Osteoblast (primary cell): ENCODE results near the gene KTN1. TPM values are rescaled to one million over a fixed set of nuclear protein-coding genes. Genes with fewer than 3 reads are reported as not detected.

ENCODE experiments used
- DNase-seq: peaks from one replicate; pipeline ENCODE4 v3.0.0; 2011; ENCODE audit warnings: low spot score, mixed read lengths; ENCODE audit not compliant: insufficient read length; ENCODE audit errors: missing footprints
- H2AFZ ChIP-seq: 2 replicates; pipeline ENCODE4 v1.6.0; 2011; ENCODE audit warnings: mild to moderate bottlenecking, low read length
- H3K27ac ChIP-seq: 2 replicates; pipeline ENCODE4 v1.5.1; 2011; ENCODE audit warnings: mild to moderate bottlenecking, low read depth, low read length, moderate library complexity
- H3K27me3 ChIP-seq: 2 replicates; pipeline ENCODE4 v1.6.0; 2012; ENCODE audit warnings: mild to moderate bottlenecking, control low read depth, inconsistent platforms, low read length, moderate library complexity; ENCODE audit not compliant: insufficient read depth
- H3K36me3 ChIP-seq: 2 replicates; pipeline ENCODE4 v1.5.1; 2011; ENCODE audit warnings: mild to moderate bottlenecking, low read length, control low read depth, moderate library complexity; ENCODE audit not compliant: insufficient read depth
- H3K4me1 ChIP-seq: 2 replicates; pipeline ENCODE4 v1.5.1; 2011; ENCODE audit warnings: mild to moderate bottlenecking, low read length, control low read depth, moderate library complexity; ENCODE audit not compliant: insufficient read depth
- H3K4me2 ChIP-seq: 2 replicates; pipeline ENCODE4 v1.6.0; 2011; ENCODE audit warnings: mild to moderate bottlenecking, low read length; ENCODE audit not compliant: insufficient read depth
- H3K4me3 ChIP-seq: fragments of 200-600 bp; sonication (generic); 3 replicates; pipeline ENCODE4 v1.5.1; 2012; ENCODE audit warnings: mild to moderate bottlenecking, low read length, inconsistent platforms; ENCODE audit not compliant: insufficient read depth
- H3K79me2 ChIP-seq: 2 replicates; pipeline ENCODE4 v1.6.0; 2012; ENCODE audit warnings: mild to moderate bottlenecking, low read length, control low read depth, inconsistent platforms; ENCODE audit not compliant: insufficient read depth
- H3K9me3 ChIP-seq: 2 replicates; pipeline ENCODE4 v1.5.1; 2011; ENCODE audit warnings: low read depth, low read length, control low read depth
- H4K20me1 ChIP-seq: 2 replicates; pipeline ENCODE4 v1.6.0; 2012; ENCODE audit warnings: mild to moderate bottlenecking, low read length, control low read depth; ENCODE audit not compliant: insufficient read depth
- total RNA-seq: library from RNA; depleted of rRNA; stranded (reverse); fragments of >200 nt; gene quantifications from 2 replicates; pipeline ENCODE4 v1.2.3, GENCODE V29; 2012
- TF ChIP-seq, protein P1 (sequence below): IDR thresholded peaks from 2 replicates; pipeline ENCODE4 v1.5.1; 2011; ENCODE audit warnings: mild to moderate bottlenecking, low read depth, low read length, moderate library complexity; ENCODE audit errors: extremely low read depth

Gene KTN1
- total RNA-seq, 1 donor = 172 TPM

DNA sequence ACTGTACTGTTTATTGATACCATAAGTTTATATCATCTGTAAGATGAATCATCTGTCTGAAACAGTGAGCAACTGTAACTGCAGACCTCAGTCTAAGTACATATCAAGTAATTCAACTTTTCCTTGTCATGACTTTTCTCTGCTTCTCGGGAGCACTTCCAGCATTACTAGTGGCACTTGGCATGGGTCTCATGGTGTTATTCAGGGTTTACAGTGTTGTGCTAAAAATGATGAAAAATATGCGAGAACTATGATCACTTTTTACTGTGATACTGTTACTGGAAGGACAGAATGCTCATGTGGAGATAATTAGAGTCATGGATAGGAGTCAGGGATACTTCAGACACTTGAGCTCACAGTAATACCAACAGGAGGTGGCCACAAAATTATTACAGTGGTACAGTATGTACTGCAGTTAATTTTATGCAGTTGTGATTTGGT is 8.3 kb downstream of the KTN1 start:
- Histone ChIP-seq H3K4me2 (peak overlapping the region; percentile 12), H3K27me3 (no peaks in the 10 kb centered on the region), H3K4me1 (peaks cover 51% of the 10 kb centered on the region), H3K36me3 (no peaks in the 10 kb centered on the region), H2AFZ (no peak overlapping the region), H3K4me3 (no peak overlapping the region), H4K20me1 (peaks cover 67% of the 10 kb centered on the region), H3K27ac (peak overlapping the region; percentile 29), H3K9me3 (no peaks in the 10 kb centered on the region), H3K79me2 (peaks cover 98% of the 10 kb centered on the region)
- DNase-seq = no peak
- TF ChIP-seq, protein P1, sequence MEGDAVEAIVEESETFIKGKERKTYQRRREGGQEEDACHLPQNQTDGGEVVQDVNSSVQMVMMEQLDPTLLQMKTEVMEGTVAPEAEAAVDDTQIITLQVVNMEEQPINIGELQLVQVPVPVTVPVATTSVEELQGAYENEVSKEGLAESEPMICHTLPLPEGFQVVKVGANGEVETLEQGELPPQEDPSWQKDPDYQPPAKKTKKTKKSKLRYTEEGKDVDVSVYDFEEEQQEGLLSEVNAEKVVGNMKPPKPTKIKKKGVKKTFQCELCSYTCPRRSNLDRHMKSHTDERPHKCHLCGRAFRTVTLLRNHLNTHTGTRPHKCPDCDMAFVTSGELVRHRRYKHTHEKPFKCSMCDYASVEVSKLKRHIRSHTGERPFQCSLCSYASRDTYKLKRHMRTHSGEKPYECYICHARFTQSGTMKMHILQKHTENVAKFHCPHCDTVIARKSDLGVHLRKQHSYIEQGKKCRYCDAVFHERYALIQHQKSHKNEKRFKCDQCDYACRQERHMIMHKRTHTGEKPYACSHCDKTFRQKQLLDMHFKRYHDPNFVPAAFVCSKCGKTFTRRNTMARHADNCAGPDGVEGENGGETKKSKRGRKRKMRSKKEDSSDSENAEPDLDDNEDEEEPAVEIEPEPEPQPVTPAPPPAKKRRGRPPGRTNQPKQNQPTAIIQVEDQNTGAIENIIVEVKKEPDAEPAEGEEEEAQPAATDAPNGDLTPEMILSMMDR = no peak

DNA sequence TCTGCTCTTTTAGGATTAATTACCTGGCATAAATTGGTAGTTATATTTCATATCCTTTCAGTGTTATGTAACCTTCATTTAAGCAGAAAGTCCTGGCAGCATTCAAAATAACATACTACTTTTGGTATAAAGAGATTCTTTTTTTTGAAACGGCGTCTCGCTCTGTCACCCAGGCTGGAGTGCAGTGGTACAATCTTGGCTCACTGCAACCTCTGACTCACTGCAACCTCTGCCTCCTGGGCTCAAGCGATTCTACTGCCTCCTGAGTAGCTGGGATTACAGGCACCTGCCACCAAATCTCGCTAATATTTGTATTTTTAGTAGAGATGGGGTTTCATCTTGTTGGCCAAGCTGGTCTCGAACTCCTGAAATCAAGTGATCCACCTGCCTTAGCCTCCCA is 9.2 kb downstream of the KTN1 start:
- peaks cover 51% of the 10 kb centered on the region for H3K4me1 ChIP-seq

DNA sequence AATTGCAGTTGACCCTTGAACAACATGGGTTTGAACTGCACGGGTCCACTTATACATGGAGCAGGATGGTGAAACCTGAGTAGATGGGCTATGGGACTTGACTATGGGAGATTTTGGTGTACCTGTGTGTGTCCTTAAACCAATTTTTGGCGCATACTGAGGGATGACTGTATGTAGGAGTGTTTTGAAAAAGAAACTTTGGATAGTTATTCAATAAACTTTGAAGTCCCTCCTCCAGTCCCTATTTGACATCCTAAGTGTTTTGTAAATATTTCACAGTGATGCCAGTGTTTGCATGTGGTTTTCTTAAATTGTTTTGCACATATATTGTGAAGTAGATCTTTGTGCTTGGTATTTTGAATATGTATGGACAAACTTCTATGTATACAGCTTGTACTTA is 12.4 kb downstream of the KTN1 start:
- TF ChIP-seq, protein P1 = no peak
- no peaks in the 10 kb centered on the region for H3K36me3 ChIP-seq
- no peaks in the 10 kb centered on the region for H3K9me3 ChIP-seq
- H3K4me2 ChIP-seq = no peak overlapping the region
- H3K79me2 ChIP-seq = peaks cover 95% of the 10 kb centered on the region
- no peak for DNase-seq
- no peak overlapping the region for H3K27ac ChIP-seq
- peaks cover 43% of the 10 kb centered on the region for H4K20me1 ChIP-seq
- H3K4me3 ChIP-seq = no peak overlapping the region
- H2AFZ ChIP-seq = no peak overlapping the region
- no peaks in the 10 kb centered on the region for H3K27me3 ChIP-seq
- H3K4me1 ChIP-seq = peaks cover 26% of the 10 kb centered on the region

More for the DNA sequence above, 9.2 kb downstream of the KTN1 start:
- Histone ChIP-seq H3K36me3 (no peaks in the 10 kb centered on the region), H4K20me1 (peaks cover 65% of the 10 kb centered on the region), H3K9me3 (no peaks in the 10 kb centered on the region), H3K27ac (no peak overlapping the region), H3K27me3 (no peaks in the 10 kb centered on the region), H3K79me2 (peaks cover 98% of the 10 kb centered on the region), H3K4me2 (peak overlapping the region; percentile 12), H2AFZ (no peak overlapping the region), H3K4me3 (no peak overlapping the region)
- TF ChIP-seq, protein P1 = no peak
- DNase-seq = no peak

DNA sequence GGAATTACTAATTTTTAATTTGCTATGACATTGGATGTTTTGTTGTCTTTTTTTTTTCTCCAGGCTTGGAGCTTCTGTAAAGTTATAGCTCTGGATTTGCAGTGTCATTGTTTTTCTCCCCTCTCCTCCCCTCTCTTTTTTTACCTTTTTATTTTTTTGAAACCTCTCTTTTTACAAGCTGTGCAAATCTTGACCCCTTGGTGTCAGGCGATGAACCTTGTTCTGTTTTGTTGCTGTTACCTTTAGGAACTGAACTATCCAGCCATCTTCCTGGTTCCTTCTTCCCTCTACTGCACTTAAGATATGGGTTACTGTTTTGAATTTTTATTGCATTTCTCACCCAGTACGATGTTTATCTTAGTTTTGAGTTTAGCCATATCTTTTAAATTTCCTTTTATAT is 13.7 kb downstream of the KTN1 start:
- DNase-seq = no peak
- TF ChIP-seq, protein P1 = no peak
- H3K27me3 ChIP-seq = no peaks in the 10 kb centered on the region
- no peak overlapping the region for H3K4me3 ChIP-seq
- H3K79me2 ChIP-seq = peaks cover 95% of the 10 kb centered on the region
- peaks cover 30% of the 10 kb centered on the region for H4K20me1 ChIP-seq
- H3K4me1 ChIP-seq = peaks cover 14% of the 10 kb centered on the region
- no peak overlapping the region for H2AFZ ChIP-seq
- peak overlapping the region; percentile 1 for H3K4me2 ChIP-seq
- H3K9me3 ChIP-seq = no peaks in the 10 kb centered on the region
- H3K27ac ChIP-seq = no peak overlapping the region
- H3K36me3 ChIP-seq = no peaks in the 10 kb centered on the region
